Measurements from ENCODE around the gene ADGRD1.

The ADGRD1 gene

GRCh38 chr12:131090274-131091210, 136.8 kb downstream of the ADGRD1 start:
- DNase-seq (ENCODE audit: low read depth, low spot score): no peak

- no peak for DNase-seq (ENCODE audit: low read depth, low spot score)
These were observed 137.8 kb downstream of the ADGRD1 start for GRCh38 chr12:131091413-131091975.

- DNase-seq (ENCODE audit: low read depth, low spot score): no peak
These were observed 138.4 kb downstream of the ADGRD1 start for GRCh38 chr12:131091976-131092691.

- DNase-seq (ENCODE audit: low read depth, low spot score): peak; percentile 32
These were observed 139.3 kb downstream of the ADGRD1 start for GRCh38 chr12:131092901-131093603.

DNA sequence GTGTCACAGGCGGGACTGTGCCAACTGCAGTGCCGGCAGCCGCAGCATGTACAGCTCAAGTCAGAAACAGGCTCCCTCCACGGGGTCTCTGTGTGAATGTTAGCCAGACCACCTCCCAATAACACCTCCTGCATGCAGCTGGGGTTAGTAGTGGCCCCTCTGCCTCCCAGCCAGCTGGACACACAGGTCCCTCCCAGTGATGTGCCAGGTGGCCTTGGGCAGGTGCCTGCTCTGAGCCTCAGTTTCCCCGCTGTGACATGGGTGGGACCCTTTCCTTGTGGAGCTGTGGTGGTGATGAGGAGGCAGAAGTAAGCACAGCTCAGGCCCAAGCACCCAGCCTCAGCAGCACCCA, 139.9 kb downstream of the ADGRD1 start:
- no peak for DNase-seq (ENCODE audit: low read depth, low spot score)

GRCh38 chr12:131093971-131094830, 140.5 kb downstream of the ADGRD1 start:
- no peak for DNase-seq (ENCODE audit: low read depth, low spot score)

GRCh38 chr12:131094831-131095805, 141.4 kb downstream of the ADGRD1 start:
- DNase-seq (ENCODE audit: low read depth, low spot score): no peak

GRCh38 chr12:131095826-131096680, 142.3 kb downstream of the ADGRD1 start:
- no peak for DNase-seq (ENCODE audit: low read depth, low spot score)

DNA sequence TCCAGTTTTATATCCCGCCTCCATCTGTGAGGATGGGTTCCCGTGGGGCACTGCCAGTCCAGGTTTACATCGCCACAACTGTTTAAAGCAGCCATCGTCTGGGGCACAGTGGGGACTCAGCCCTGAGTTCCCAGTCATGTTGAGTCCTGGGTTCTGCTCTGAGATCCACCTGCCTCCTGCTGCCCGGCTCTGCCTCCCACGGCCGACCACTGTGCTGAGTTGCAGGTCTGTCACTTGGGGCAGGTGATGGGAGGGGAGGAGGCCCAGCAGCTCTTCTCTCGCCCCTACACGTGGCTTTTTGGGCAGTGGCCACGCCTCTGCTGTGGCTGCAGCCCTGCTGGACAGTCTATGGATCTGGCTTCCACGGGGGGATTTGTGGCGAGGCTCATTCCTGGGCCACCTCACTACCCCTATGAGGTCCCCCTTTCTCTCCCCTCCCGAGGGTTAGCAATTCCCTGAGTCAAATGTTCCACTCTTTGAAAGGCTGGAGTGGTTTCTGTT, 143.0 kb downstream of the ADGRD1 start:
- no peak for DNase-seq (ENCODE audit: low read depth, low spot score)

DNA sequence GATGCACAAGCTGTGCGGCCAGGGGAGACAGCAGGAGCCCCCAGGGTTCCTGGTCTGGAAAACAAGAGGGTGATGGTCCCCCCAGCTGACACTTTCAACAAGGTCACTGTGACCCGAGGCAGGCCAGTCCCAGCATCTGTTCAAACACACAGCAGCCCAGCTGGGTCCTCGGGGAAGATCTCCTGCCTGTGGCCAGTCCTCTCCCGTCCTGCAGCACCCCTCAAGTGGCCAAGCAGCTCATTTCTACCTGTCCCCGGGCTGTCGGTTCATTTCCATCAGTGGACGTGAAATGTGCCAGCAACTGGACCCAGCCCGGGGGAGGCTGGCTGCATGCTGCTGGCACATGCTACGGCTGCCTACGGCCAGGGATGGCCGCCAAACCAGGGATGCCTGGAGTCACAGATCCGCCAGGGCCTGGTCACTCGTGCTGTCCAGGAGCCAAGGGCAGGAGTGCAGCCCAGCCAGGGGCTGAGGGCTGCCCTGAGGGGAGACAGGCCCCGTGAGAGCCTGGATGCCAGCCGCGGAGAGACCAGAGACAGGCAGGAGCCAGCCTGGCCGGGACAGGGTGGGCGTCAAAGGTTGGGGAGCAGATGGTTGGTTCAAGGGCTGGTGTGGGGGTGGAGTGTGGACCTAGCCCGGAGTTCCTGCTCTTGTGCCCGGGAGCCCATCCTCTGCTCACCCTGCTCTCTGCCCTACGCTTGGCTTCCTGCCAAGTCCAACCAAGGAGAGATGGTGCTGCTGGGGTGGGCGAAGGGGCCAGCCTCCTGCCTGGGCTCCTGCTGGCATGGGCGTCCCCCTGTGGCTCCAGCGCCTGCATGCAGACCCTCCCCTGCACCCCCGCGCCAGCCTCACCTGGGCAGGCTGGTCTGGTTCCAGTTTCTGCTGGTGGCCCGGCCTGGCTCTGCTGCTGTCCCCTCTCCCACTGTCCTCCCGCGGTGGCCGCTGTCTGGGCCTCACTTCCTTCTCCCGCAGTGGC, 143.8 kb downstream of the ADGRD1 start:
- DNase-seq (ENCODE audit: low read depth, low spot score): no peak

GRCh38 chr12:131098178-131098981, 144.7 kb downstream of the ADGRD1 start:
- no peak for DNase-seq (ENCODE audit: low read depth, low spot score)

DNA sequence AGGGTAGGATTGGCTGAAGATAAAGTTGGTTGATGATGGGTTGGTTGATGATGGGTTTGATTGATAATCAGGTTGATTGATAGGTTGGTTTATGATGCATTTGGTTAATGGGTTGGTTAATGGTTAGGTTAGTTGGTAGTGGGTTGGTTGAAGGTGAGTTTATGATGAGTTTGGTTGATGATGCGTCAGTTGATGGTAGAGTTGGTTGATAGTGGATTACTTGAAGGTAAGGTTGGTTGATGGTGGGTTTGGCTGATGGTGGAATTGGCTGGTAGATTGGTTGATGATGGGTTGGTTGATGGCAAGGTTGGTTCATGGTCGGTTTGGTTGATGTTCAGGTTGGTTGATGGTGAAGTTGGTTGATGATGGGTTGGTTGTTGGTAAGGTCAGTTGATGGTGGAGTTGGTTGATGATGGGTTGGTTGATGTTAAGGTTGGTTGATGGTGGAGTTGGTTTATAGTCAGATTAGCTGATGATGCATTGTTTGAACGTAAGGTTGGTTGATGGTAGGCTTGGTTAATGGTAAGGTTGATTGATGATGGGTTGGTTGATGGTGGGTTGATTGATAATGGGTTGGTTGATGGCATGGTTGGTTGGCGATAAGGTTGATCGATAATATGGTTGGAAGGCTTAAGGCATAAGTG, 146.4 kb downstream of the ADGRD1 start:
- DNase-seq (ENCODE audit: low read depth, low spot score): no peak

DNA sequence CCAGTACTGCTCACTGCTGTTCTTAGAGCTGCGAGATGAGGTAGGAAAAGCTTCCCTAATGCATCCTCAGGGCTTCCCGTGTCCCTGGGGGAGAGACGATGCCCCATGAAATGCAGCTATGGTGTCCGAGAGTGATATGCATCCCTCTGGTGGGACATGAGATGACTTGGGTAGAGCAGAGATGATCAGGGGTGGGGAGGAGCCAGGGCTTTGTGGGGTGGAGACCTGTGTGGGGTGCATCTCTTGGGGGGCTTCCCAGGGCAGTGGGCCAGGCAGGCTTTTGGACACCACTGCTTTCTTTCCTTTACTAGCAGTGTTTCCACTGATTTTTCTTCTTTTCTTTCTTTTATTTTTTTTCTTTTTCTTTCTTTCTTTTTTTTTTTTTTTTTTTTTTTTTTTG, 147.3 kb downstream of the ADGRD1 start:
- DNase-seq (ENCODE audit: low read depth, low spot score): no peak

GRCh38 chr12:131101703-131102492, 148.2 kb downstream of the ADGRD1 start:
- no peak for DNase-seq (ENCODE audit: low read depth, low spot score)

DNA sequence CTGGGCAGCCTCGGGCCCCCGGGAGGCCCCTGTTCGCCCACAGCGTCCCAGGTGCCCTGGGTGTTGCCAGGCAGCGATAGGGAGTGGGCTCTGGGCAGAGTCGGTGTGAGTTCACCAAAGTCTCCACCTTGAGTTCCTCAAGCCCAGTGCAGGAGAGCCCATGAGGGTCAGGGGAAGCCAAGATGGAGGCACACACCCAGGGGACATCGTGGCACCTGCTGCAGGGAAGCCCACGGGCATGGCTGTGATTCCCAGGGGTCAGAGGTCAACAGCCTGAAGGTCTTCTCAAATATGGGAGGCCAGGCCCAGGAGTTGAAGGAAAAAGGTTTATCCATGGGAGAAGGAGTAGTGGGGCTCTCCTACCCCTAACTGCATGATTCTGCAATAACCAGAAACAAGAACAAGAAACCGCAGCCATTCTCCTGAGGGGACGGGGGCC, 148.8 kb downstream of the ADGRD1 start:
- DNase-seq (ENCODE audit: low read depth, low spot score): no peak

All from astrocyte of the hippocampus (primary cell).